UCSD-AML1 (cell line): ENCODE data around the gene ASPG.

ENCODE experiments used
- DNase-seq: peaks from one replicate; lab custom pipeline; 2025; ENCODE audit not compliant: unreplicated experiment; lab: John Stamatoyannopoulos, UW

ASPG gene

DNA sequence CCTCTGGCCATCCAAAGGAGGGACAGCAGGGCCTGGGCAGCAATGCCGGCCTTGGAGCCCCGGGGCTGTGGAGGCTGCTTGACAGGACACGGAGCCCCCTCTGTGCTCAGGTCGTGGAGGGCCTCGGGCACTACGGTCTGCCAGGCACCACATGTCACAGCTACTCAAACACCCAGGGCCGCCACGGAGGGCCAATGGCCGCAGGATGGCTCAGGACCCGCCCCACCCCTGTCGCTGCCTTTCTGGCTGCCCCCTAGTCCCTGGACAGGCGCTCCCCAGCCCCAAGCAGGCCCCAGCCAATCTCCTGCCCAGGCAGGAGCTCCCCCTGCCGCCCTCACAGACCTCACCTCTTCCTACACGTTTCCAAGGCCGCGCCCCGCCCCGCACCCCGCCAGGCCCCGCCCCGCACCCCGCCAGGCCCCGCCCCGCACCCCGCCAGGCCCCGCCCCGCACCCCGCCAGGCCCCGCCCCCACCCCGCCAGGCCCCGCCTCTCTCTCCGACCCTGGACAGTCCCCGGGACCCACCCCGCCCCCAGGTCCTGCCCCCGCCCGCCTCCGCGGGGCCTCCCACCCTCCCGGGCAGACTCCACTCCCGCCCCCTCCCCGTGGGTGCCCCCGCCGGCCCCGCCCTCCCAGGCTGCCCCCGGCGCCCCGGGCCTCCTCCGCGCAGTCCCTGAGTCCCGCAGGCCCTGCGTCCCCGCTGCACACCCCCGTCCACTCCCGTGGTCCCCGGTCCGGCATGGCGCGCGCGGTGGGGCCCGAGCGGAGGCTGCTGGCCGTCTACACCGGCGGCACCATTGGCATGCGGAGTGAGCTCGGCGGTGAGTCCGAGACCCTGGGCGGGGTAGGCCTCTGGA, at the start of gene ASPG:
ASPG (plus strand) TSS at position 669 of the 857 bp plus-strand sequence; CDS start at position 740, 71 bp downstream.
- DNase-seq: no peak

DNA sequence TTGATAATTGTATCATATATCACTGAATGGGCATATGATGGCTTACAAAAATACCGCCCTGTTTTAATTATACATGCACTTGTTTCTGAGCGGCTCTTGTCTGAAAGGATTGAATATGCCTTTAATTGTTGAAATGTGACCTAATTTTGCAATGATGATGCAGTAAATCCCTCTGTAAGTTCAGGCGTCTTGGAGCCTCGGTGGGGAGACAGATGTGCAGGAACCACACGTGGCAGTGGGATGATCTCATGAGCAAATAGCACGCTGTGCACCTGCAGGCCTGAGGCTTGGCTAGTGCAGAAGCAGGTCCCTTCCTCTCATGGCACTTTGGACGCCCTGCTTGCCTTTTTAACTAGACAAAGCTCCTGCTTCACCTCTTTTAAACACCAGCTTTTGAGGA, 49.3 kb upstream of the ASPG start:
- DNase-seq: no peak

DNA sequence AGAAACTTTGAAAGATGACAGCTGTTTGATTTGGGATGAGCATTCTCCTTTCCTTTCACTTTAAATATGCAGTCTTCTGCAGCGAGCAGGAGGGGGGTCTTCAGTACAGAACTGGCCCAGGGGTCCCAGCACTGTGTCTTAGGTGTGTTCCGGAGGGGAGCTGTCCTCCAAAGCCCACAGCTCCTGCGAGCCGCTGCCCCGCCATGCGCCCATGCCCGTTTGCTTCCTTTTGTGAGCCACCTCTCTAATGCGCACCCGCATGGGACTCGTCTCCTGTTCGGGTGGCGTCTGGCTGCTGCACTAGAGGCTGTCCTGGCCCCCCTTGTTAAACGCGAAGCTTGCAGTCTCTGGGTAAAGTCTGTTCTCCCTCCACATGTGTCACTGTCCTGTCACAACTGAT, 48.4 kb upstream of the ASPG start:
- DNase-seq: no peak

DNA sequence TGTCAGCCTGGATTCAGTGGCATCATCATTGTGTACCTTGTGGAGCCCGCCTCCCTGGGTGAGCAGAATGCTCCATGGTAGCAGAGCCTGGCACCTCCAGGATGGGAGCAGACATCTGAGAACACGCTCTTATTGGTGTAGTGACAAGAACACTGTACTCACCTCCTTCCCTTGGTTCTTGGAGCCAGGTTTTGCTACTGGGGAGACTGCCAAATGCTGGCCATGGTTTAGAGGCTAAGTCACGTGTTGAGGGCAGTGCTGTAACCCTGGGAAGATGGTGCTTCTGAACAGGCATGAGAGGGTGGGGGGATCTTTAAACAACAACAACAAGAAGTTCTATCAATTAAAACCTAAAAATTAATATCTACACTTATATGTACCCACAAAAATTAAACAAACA, 47.6 kb upstream of the ASPG start:
- DNase-seq: no peak

DNA sequence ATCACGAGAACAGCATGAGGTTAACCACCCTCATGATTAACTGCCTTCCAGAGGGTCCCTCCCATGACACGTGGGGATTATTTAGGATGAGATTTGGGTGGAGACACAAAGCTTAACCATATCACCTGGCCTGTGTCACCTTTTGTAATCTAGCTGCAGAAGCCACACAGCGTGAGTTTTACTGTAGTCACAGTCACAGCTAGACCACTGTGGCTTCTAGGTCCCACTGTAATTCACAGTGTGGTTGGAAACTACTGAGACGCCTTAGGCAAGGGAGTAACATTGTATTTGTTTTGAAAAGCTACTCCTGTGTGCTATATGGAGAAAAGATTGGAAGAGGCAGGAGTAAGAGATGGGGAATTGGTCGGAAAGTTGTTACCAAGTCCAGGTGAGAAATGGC, 46.3 kb upstream of the ASPG start:
- no peak for DNase-seq

DNA sequence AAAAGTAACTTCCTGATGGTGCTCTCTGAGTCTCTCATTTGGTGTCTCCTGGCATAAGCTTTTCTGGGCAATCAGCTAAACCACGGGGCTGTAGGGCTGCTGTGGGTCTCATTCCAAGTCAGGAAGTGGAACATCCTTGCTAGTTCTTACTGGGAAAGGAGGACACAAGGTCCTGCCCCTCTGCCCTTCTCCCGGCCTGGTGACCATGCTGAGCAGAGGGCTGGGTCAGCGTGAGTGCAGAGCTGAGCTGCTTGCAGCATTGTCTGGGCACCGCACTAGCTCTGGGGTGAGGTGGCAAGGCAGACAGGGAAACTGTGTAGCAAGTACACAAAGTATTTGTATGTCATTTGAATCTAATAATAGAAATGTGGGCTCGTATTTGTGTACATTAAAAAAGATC, 45.0 kb upstream of the ASPG start:
- no peak for DNase-seq

DNA sequence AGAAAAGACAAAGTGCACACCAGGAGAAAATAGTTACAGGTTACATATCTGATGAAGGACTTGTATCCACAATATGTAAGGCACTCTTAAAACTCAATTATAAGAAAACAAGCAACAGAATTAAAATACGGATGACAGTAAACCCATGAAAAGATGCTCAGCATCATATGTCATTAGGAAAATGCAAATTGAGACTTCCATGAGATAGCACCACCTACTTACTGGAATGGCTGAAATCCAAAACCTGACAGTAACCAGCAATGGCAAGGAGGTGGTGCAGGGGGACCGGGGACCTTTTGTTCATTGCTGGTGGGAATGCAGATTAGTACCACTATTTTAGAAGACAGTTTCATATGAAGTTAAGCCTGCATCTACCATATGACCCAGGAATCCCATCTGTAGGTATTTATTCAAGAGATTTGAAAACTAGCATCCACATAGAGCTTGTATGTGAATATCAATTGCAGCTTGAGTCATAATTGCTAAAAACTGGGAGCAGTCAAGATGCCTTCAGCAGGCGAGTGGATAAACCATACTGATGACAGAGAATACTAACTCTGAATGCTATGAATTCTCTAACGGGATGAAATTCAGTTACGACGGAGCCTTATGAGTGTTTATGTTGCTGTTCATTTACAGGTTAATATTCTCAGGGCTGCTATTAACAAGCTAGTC, 43.9 kb upstream of the ASPG start:
- no peak for DNase-seq

DNA sequence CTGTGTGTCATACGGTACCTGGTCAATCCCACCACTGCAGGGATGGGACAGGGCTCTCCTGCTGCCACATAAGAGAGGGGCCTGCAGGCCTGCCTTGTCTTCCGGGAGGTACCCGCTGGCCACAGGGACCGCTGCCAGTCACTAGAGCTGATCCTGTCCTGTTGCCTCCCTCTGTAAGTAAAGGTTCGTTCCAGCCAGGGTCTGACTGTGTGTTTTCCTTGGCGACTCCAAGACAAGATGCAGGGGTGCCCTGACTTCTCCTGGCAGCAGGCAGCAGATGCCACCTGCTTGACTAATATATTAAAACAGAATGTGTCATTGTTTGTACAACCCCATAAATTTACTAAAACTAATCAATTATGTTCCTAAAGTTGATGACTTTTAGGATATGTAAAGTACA, 41.5 kb upstream of the ASPG start:
- no peak for DNase-seq

DNA sequence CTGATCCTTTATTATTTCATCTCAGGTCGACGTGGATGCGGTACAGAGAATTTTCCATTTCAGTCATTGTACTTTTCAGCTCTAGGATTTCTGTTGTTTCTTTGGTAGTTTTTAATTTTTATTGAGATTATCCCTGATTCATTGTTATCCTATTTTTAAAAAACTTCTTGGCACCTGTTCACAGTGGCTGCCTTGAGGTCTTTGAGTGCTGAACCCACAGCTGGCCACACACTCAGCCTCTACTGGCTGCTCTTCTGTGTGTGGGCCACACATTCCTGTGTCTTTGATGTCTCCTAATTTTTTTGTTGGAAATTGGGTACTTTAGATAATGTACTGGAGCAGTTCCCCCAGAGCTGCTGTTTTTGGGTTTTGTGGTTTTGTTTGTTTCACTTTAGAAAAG, 37.7 kb upstream of the ASPG start:
- no peak for DNase-seq

DNA sequence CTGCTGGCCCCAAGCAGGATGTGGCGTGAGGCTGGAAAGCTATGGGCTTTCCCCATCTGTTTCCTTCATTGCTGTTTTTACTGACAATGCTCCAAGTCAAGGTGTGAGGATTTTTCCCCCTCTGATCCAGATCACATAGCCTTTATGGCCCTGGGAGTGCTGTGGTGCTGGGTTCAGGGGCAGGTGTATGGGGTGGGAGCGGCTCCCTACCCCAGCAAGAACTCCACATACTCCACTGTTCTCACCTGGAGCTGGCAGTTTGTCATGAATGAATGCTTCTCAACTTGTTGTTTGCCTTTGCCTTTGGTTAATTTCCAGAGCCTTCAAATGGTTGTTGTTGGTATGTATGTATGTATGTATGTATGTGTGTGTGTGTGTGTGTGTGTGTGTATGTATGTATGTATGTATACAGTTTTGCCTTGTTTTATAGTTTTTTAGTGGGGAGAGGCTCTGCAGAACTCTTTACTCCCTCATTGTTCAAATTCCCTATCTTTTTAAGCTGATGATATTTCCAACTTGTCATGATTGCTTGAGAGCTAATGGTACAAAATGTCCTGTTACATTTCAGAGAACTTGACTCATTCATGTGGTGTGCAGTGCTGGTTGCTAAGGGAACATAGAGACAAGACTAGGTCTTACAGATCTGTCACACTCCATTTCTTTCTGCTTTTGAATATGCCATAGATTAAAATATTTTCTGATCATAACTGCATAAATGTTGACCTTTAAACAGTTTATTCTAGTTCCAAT, 36.6 kb upstream of the ASPG start:
- DNase-seq: peak; percentile 40

DNA sequence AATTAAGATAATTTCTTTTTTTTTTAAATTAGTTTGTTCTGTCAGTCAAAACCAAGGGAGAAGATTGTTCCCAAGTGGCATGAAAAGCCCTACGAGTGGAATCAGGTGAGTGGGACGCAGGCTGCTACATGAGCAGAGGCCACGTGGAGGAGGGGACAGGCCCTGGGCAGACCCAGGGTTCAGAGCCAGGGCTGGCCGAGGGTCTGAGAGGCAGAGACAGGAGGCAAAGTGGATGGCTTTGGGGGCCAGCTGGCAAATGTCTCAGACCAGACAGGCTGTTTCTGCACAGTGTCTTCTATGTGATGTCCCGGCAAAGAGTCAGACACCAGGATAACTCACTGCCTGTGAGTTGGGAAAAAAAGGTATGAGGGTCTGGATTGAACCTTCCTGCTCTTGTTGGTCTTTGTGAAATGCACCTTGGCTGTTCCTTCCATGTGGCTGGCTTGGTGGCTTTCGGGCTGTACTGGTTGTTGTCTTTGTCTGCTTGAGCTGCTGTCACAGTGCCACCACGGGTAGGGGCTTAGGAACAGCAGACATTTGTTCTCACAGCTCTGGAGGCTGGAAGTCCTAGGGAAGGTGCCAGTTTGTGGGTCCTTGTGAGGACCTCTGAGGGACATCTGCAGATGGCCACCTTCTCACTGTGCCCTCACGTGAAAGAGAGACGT, 35.8 kb upstream of the ASPG start:
- no peak for DNase-seq

DNA sequence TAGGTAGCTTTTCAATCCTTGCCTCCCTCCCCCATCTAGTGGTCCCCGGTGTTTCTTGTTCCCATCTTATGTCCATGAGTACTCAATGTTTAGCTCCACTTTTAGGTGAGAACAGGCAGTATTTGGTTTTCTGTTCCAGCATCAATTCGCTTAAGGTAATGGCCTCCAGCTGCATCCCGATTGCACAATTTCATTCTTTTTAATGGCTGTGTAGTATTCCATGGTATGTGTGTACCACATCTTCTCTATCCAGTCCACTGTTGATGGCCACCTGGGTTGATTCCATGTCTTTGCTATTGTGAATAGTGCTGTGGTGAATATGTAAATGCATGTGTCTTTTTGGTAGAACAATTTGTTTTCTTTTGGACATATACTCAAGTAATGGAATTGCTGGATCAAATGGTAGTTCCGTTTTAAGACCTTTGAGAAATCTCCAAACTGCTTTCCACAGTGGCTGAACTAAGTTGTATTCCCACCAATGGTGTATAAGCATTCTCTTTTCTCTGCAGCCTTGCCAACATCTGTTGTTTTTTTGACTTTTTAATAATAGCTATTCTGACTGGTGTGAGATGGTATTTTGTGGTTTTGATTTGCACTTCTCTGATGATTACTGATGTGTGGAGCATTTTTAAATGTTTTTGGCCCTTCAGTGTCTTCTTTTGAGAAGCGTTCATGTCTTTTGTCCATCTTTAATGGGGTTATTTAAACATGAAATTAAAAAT, 34.2 kb upstream of the ASPG start:
- no peak for DNase-seq

DNA sequence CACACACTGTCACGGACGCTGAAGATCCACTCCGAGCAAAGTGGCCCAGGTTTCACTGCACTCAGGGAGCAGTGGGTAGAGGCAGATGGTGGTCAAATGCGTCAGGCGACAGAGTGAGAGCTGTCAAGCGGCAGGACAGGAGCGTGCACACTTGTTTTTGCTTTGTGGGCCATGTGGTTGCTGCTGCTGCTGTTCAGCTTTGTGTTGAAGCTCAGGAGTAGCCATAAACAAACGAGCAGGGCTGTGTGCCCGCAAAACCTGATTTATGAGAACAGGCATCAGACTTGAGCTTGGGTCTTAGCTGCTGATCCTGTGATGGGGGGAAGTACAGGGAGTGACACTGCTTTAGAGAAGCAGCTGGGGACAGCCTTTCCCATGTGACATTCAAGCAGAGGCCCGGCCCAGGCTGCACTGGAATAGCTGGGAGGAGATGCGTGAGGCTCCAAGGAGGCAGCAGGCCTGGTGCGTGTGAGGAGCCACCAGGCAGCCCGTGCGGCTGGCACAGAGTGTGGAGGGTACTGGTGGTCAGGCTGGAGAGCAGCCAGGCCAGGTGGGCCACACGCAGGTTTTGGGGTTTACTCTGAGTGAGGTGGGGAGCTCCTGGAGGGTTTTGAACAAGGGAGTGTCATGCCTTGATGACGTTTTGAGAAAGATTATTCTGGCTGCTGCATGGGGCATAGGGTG, 31.1 kb upstream of the ASPG start:
- no peak for DNase-seq

DNA sequence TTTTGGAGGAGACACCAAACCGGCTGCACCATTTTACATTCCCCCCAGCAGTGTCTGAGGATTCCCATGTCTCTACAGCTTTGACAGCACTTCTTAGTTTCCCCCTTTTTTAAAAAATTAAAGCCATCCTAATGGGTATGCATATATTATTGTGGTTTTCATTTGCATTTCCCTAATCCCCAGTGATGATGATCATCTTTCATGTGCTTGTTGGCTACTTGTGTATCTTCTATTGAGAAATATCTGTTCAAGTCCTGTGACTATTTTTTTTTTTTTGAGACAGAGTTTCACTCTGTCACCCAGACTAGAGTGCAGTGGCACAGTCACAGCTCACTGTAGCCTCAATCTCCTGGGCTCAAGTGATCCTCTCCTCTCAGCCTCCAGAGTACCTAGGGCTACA, 23.2 kb upstream of the ASPG start:
- DNase-seq: no peak

DNA sequence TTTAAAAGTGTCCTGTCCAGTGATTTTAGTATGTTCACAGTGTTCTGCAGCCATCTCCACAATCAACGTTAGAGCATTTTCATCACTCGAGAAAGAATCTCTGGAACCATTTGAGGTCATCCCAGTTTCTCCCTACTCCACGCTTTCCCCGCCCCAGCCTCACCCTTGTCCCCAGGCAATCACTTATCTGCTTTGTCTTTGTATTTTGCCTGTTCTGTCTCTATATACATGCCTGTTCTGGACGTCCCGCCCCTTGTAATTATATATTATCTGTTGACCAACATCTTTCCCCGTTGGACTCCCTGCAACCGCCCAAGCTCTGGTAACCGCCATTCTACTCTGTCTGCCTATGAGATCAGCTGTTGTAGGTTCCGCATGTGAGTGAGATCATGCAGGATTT, 21.5 kb upstream of the ASPG start:
- DNase-seq: no peak

DNA sequence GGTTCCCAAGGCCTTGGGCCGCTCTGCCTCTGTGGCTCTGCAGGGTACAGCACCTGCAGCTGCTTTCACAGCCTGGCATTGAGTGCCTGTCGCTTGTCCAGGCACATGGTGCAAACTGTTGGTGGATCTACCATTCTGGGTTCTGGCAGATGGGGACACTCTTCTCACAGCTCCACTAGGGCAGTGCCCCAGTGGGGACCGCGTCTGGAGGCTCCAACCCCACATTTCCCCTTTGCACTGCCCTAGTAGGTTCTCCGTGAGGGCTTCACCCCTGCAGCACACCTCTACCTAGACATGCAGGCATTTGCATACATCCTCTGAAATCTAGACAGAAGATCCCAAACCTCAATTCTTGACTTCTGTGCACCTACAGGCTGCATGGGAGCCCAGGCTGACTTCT, 19.2 kb upstream of the ASPG start:
- DNase-seq: no peak

DNA sequence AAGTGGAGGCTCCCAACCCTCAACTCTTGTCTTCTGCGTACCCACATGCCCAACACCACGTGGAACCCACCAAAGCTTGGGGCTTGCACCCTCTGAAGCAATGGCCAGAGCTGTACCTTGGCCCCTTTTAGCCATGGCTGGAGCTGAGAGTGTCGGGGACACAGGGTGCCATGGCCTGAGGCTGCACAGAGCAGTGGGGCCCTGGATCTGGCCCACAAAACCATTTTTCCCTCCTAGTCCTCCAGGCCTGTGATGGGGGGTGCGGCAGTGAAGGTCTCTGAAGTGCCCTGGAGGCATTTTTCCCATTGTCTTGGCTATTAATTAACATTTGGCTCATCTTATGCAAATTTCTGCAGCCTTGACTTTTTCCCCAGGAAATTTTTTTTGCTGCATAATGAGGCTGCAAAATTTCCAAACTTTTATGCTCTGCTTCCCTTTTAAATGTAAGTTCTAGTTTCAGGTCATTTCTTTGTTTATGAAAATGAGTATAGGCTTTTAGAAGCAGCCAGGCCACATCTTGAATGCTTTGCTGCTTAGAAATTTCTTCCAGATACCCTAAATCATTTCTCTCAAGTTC, 18.7 kb upstream of the ASPG start:
- no peak for DNase-seq

DNA sequence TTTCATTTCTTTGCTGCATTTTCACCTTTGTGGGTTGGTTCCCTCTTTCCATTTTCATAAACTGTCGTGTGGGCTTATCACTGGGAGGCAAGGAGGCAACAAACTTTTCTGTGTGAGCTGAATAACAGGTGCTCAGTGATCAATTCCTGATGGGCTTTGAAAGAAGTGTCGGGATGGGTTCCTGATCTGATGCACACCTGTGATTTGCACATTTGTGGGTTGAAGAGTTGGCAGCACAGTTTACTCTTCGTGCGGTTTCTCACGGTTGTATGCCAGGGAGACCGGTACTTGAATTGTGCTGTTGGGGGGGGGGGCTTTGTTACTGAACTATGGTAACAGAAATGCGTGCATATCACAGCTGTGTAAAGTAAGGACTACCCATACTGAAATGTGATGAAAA, 16.0 kb upstream of the ASPG start:
- no peak for DNase-seq

DNA sequence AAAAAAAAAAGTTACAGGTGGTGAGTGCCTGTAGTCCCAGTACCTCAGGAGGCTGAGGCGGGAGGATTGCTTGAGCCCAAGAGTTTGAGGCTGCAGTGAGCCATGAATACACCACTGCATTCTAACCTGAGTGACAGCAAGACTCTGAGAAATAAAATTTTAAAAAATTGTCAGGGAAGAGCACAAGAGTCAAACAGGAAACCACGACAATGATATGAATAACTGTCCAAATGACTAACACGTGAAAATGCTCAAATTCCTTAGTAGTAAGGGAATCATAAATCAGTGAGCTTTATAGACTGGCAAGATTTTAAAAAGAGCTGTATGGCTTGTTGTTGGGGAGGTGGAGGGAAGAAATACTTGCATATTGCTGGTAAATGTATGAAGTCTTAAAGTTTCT, 12.9 kb upstream of the ASPG start:
- DNase-seq: no peak

DNA sequence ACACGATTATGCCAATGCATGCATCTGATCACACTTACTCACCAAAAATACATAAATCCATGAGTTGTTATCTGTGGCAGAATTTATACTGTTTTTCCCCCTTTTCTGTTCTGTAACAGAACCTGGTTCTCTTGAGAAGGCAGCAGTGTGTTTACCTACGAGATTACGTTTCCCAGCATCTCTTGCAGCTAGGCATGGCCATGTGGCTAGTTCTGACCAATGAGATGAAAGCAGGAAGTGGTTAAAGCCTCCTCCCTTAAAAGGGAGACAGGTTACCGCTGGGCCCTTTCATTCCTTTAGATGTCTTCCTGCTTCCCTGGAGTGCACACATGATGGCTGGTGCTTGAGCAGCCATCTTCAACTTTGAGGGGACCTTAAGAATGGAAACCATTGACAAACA, 11.7 kb upstream of the ASPG start:
- no peak for DNase-seq
